ENCODE results near the gene IER3. TPM values are rescaled to one million over a fixed set of nuclear protein-coding genes. Genes with fewer than 3 reads are reported as not detected.

Gene IER3
- total and polyA plus RNA-seq, 2 of the 13 experiments (the other 11 are each of a cell fraction or from before 2014, with no cell fraction given), result 51.1 to 131 TPM

- TF ChIP-seq ATF4 (CRISPR knock-in tag; IDR thresholded peaks at IDR 0.05) (peak in 1 of 2 experiments; percentile 86; a peak in 2 of 4 replicates), PRPF4 (IDR thresholded peaks at IDR 0.05; ENCODE audit: low read depth, low read length, poor library complexity, severe bottlenecking) (no peak), ZNF558 (CRISPR knock-in tag; IDR thresholded peaks at IDR 0.05; ENCODE audit: borderline replicate concordance) (no peak), ZNF264 (CRISPR knock-in tag; IDR thresholded peaks at IDR 0.05) (peak; percentile 81), DMAP1 (CRISPR knock-in tag; IDR thresholded peaks at IDR 0.05) (peak; percentile 100), TCF12 (IDR thresholded peaks at IDR 0.05) (no peak), TCF12 (CRISPR knock-in tag; IDR thresholded peaks at IDR 0.05) (peak; percentile 74; the same call in 1 of the 2 replicates), RXRB (CRISPR knock-in tag; IDR thresholded peaks at IDR 0.05; ENCODE audit: borderline replicate concordance) (peak; percentile 92), CHCHD3 (CRISPR knock-in tag; IDR thresholded peaks at IDR 0.05) (peak; percentile 40; the same call in 1 of the 2 replicates), DR1 (CRISPR knock-in tag; IDR thresholded peaks at IDR 0.05) (peak; percentile 98), KAT8 (CRISPR knock-in tag; IDR thresholded peaks at IDR 0.05) (peak; percentile 98), MEIS2 (CRISPR knock-in tag; IDR thresholded peaks at IDR 0.05) (peak; percentile 90)
- TF ChIP-seq, protein P1, sequence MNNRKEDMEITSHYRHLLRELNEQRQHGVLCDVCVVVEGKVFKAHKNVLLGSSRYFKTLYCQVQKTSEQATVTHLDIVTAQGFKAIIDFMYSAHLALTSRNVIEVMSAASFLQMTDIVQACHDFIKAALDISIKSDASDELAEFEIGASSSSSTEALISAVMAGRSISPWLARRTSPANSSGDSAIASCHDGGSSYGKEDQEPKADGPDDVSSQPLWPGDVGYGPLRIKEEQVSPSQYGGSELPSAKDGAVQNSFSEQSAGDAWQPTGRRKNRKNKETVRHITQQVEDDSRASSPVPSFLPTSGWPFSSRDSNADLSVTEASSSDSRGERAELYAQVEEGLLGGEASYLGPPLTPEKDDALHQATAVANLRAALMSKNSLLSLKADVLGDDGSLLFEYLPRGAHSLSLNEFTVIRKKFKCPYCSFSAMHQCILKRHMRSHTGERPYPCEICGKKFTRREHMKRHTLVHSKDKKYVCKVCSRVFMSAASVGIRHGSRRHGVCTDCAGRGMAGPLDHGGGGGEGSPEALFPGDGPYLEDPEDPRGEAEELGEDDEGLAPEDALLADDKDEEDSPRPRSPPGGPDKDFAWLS (CRISPR knock-in tag; IDR thresholded peaks at IDR 0.05; ENCODE audit: borderline replicate concordance), result no peak; the same call in 1 of the 2 replicates
- TF ChIP-seq, protein P2, sequence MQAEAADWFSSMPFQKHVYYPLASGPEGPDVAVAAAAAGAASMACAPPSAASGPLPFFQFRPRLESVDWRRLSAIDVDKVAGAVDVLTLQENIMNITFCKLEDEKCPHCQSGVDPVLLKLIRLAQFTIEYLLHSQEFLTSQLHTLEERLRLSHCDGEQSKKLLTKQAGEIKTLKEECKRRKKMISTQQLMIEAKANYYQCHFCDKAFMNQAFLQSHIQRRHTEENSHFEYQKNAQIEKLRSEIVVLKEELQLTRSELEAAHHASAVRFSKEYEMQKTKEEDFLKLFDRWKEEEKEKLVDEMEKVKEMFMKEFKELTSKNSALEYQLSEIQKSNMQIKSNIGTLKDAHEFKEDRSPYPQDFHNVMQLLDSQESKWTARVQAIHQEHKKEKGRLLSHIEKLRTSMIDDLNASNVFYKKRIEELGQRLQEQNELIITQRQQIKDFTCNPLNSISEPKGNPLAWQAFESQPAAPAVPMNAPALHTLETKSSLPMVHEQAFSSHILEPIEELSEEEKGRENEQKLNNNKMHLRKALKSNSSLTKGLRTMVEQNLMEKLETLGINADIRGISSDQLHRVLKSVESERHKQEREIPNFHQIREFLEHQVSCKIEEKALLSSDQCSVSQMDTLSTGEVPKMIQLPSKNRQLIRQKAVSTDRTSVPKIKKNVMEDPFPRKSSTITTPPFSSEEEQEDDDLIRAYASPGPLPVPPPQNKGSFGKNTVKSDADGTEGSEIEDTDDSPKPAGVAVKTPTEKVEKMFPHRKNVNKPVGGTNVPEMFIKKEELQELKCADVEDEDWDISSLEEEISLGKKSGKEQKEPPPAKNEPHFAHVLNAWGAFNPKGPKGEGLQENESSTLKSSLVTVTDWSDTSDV (CRISPR knock-in tag; IDR thresholded peaks at IDR 0.05), result no peak; the same call in 1 of the 2 replicates
- TF ChIP-seq, protein P3, sequence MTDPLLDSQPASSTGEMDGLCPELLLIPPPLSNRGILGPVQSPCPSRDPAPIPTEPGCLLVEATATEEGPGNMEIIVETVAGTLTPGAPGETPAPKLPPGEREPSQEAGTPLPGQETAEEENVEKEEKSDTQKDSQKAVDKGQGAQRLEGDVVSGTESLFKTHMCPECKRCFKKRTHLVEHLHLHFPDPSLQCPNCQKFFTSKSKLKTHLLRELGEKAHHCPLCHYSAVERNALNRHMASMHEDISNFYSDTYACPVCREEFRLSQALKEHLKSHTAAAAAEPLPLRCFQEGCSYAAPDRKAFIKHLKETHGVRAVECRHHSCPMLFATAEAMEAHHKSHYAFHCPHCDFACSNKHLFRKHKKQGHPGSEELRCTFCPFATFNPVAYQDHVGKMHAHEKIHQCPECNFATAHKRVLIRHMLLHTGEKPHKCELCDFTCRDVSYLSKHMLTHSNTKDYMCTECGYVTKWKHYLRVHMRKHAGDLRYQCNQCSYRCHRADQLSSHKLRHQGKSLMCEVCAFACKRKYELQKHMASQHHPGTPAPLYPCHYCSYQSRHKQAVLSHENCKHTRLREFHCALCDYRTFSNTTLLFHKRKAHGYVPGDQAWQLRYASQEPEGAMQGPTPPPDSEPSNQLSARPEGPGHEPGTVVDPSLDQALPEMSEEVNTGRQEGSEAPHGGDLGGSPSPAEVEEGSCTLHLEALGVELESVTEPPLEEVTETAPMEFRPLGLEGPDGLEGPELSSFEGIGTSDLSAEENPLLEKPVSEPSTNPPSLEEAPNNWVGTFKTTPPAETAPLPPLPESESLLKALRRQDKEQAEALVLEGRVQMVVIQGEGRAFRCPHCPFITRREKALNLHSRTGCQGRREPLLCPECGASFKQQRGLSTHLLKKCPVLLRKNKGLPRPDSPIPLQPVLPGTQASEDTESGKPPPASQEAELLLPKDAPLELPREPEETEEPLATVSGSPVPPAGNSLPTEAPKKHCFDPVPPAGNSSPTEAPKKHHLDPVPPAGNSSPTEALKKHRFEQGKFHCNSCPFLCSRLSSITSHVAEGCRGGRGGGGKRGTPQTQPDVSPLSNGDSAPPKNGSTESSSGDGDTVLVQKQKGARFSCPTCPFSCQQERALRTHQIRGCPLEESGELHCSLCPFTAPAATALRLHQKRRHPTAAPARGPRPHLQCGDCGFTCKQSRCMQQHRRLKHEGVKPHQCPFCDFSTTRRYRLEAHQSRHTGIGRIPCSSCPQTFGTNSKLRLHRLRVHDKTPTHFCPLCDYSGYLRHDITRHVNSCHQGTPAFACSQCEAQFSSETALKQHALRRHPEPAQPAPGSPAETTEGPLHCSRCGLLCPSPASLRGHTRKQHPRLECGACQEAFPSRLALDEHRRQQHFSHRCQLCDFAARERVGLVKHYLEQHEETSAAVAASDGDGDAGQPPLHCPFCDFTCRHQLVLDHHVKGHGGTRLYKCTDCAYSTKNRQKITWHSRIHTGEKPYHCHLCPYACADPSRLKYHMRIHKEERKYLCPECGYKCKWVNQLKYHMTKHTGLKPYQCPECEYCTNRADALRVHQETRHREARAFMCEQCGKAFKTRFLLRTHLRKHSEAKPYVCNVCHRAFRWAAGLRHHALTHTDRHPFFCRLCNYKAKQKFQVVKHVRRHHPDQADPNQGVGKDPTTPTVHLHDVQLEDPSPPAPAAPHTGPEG (CRISPR knock-in tag; IDR thresholded peaks at IDR 0.05), result peak; percentile 95
Measured at GRCh38 chr6:30717129-30717844, 27.1 kb downstream of the IER3 start, which contains the start of gene MDC1 (continued).
